ENCODE results near the gene CCDC8. TPM values are rescaled to one million over a fixed set of nuclear protein-coding genes. Genes with fewer than 3 reads are reported as not detected.

CCDC8 gene
- total and polyA plus RNA-seq, 3 donors from 2014 or later = 20.1 to 33.8 (median 23.3) TPM

DNA sequence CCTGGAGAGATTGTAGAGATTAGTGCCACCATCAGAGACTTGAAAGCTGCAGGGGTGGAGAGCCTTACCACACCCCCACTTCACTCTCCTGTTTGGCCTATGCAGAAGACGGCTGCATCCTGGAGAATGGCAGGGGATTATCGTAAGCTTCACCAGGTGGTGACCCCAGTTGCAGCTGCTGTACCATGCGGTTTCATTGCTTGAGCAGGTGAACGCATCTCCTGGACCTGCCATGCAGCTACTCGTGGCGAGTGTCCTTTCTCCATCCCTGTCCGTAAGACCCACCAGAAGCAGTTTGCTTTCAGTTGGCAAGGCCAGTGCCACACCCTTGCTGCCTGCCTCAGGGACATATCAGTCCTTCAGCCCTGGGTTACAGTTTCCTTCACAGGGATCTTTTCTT, 45.2 kb downstream of the CCDC8 start:
- intact Hi-C loops (cut with DNase I; ENCODE audit: low total_unique reads) = no loop called here
- H3K27me3 ChIP-seq = no peaks in the 10 kb centered on the region
- TF ChIP-seq POLR2A (IDR thresholded peaks at IDR 0.05) (no peak), CTCF (IDR thresholded peaks at IDR 0.05) (no peak)
- WGBS, 2 donors = 89 to 91% methylated on average over 7 of the region's 7 CpGs
- H3K9me3 ChIP-seq = no peaks in the 10 kb centered on the region
- peaks cover 4% of the 10 kb centered on the region for H3K4me1 ChIP-seq
- no peak overlapping the region for H3K27ac ChIP-seq
- no peak overlapping the region for H3K4me3 ChIP-seq
- DNase-seq = no peak
- H3K36me3 ChIP-seq (ENCODE audit: low read depth, missing control alignments) = no peaks in the 10 kb centered on the region

GRCh38 chr19:46367426-46367825, 45.9 kb downstream of the CCDC8 start:
- H3K4me3 ChIP-seq = no peak overlapping the region
- H3K27me3 ChIP-seq = no peaks in the 10 kb centered on the region
- intact Hi-C loops (cut with DNase I; ENCODE audit: low total_unique reads) = no loop called here
- TF ChIP-seq CTCF (IDR thresholded peaks at IDR 0.05) (no peak), POLR2A (IDR thresholded peaks at IDR 0.05) (no peak)
- no peaks in the 10 kb centered on the region for H3K36me3 ChIP-seq (ENCODE audit: low read depth, missing control alignments)
- WGBS, 2 donors = 93 to 96% methylated on average over 5 of the region's 5 CpGs
- H3K27ac ChIP-seq = no peak overlapping the region
- no peaks in the 10 kb centered on the region for H3K9me3 ChIP-seq
- DNase-seq = no peak
- H3K4me1 ChIP-seq = no peaks in the 10 kb centered on the region

DNA sequence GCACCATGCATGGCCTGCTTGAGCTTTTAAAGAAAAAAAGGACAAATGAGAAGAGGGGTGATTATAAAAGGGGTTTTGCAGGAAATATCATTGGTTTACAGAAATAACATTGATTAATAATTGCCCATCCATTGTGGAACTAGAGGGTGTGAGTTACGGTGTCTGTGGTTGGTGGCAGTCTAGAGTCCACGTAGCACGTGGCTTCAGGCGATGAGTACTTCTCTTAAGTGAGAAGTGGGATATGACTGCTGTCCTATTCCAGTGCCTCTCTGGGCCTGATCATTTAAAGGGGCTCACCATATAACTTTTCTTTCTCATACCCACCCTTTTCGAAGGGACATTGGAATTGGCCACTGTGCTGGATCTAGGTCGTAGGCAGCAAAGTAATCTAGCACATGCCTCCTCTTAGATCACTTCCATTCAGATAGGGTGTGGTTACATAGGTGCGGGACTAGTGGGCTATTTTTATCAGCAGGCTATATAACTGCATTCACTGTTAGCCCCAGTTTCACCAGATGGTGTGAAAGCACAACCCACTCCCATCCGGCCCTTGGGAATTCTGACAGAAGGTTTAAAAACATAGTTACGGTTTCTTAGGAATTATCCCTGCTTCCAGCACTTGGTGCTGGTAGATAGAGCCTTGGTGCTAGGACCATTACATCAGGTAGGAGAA, 46.6 kb downstream of the CCDC8 start:
- intact Hi-C loops (cut with DNase I; ENCODE audit: low total_unique reads) = no loop called here
- 85 to 90% methylated on average over 9 of the region's 9 CpGs for WGBS, 2 donors
- H3K27ac ChIP-seq = no peak overlapping the region
- TF ChIP-seq CTCF (IDR thresholded peaks at IDR 0.05) = no peak
- TF ChIP-seq POLR2A (IDR thresholded peaks at IDR 0.05) = no peak
- H3K4me1 ChIP-seq = no peaks in the 10 kb centered on the region
- H3K4me3 ChIP-seq = no peak overlapping the region
- H3K27me3 ChIP-seq = no peaks in the 10 kb centered on the region
- no peak for DNase-seq
- H3K9me3 ChIP-seq = no peaks in the 10 kb centered on the region
- H3K36me3 ChIP-seq (ENCODE audit: low read depth, missing control alignments) = no peaks in the 10 kb centered on the region

GRCh38 chr19:46365561-46365960, 47.8 kb downstream of the CCDC8 start:
- Histone ChIP-seq H3K36me3 (ENCODE audit: low read depth, missing control alignments) (no peaks in the 10 kb centered on the region), H3K4me3 (no peak overlapping the region), H3K9me3 (no peaks in the 10 kb centered on the region), H3K27me3 (no peaks in the 10 kb centered on the region), H3K4me1 (no peaks in the 10 kb centered on the region), H3K27ac (no peak overlapping the region)
- WGBS, 2 donors = 88 to 100% methylated on average over 3 to 4 of the region's 4 CpGs
- no peak for DNase-seq
- TF ChIP-seq CTCF (IDR thresholded peaks at IDR 0.05) = no peak
- no peak for TF ChIP-seq POLR2A (IDR thresholded peaks at IDR 0.05)
- intact Hi-C loops (cut with DNase I; ENCODE audit: low total_unique reads) = no loop called here

DNA sequence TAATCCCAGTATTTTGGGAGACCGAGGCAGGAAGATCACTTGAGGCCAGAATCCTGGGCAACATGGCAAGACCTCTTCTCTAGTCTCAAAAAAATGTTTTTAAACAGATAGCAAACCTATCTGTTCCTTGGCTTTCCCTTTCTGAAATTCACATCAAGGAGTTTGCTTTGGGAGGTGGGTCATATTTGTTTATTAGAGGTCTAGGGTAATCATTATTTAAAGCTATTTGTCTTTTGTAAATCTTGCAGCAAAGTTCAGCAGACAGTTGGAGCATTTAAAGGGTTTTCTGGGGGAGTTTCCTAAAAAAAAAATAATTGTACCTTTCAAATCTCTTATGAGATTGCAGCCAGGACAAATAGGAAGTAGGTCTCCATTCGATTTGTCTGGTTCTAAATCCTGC, 49.0 kb downstream of the CCDC8 start:
- TF ChIP-seq CTCF (IDR thresholded peaks at IDR 0.05) = no peak
- no peak for TF ChIP-seq POLR2A (IDR thresholded peaks at IDR 0.05)
- Histone ChIP-seq H3K4me3 (no peak overlapping the region), H3K9me3 (no peaks in the 10 kb centered on the region), H3K27ac (no peak overlapping the region), H3K27me3 (no peaks in the 10 kb centered on the region), H3K4me1 (no peaks in the 10 kb centered on the region), H3K36me3 (ENCODE audit: low read depth, missing control alignments) (no peaks in the 10 kb centered on the region)
- 84 to 89% methylated on average over 2 of the region's 2 CpGs for WGBS, 2 donors
- intact Hi-C loops (cut with DNase I; ENCODE audit: low total_unique reads) = no loop called here
- DNase-seq = no peak
